HL-60/S4 (cell line): ENCODE measurements around the gene BHLHE40.

Source experiments
- in situ Hi-C: fragments of 300-500 bp; cut with MboI; formaldehyde crosslinking; loops from 2 replicates; pipeline ENCODE4 v1.14.3; 2022; ENCODE audit warnings: low sequenced_read_pairs

Gene BHLHE40

DNA sequence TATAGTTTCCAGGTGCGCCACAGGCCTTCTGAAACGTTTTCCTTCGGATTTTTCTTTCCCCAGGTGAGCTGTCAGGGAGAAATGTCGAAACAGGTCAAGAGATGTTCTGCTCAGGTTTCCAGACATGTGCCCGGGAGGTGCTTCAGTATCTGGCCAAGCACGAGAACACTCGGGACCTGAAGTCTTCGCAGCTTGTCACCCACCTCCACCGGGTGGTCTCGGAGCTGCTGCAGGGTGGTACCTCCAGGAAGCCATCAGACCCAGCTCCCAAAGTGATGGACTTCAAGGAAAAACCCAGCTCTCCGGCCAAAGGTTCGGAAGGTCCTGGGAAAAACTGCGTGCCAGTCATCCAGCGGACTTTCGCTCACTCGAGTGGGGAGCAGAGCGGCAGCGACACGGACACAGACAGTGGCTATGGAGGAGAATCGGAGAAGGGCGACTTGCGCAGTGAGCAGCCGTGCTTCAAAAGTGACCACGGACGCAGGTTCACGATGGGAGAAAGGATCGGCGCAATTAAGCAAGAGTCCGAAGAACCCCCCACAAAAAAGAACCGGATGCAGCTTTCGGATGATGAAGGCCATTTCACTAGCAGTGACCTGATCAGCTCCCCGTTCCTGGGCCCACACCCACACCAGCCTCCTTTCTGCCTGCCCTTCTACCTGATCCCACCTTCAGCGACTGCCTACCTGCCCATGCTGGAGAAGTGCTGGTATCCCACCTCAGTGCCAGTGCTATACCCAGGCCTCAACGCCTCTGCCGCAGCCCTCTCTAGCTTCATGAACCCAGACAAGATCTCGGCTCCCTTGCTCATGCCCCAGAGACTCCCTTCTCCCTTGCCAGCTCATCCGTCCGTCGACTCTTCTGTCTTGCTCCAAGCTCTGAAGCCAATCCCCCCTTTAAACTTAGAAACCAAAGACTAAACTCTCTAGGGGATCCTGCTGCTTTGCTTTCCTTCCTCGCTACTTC is 3.8 kb downstream of the BHLHE40 start:
- in situ Hi-C loops, result no loop called here

DNA sequence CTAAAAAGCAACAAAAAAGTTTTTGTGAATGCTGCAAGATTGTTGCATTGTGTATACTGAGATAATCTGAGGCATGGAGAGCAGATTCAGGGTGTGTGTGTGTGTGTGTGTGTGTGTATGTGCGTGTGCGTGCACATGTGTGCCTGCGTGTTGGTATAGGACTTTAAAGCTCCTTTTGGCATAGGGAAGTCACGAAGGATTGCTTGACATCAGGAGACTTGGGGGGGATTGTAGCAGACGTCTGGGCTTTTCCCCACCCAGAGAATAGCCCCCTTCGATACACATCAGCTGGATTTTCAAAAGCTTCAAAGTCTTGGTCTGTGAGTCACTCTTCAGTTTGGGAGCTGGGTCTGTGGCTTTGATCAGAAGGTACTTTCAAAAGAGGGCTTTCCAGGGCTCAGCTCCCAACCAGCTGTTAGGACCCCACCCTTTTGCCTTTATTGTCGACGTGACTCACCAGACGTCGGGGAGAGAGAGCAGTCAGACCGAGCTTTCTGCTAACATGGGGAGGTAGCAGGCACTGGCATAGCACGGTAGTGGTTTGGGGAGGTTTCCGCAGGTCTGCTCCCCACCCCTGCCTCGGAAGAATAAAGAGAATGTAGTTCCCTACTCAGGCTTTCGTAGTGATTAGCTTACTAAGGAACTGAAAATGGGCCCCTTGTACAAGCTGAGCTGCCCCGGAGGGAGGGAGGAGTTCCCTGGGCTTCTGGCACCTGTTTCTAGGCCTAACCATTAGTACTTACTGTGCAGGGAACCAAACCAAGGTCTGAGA is 4.7 kb downstream of the BHLHE40 start:
- in situ Hi-C loops, result no loop called here

DNA sequence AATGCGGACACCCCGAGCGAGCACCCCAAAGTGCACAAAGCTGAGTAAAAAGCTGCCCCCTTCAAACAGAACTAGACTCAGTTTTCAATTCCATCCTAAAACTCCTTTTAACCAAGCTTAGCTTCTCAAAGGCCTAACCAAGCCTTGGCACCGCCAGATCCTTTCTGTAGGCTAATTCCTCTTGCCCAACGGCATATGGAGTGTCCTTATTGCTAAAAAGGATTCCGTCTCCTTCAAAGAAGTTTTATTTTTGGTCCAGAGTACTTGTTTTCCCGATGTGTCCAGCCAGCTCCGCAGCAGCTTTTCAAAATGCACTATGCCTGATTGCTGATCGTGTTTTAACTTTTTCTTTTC is 5.3 kb downstream of the BHLHE40 start:
- in situ Hi-C loops, result no loop called here

DNA sequence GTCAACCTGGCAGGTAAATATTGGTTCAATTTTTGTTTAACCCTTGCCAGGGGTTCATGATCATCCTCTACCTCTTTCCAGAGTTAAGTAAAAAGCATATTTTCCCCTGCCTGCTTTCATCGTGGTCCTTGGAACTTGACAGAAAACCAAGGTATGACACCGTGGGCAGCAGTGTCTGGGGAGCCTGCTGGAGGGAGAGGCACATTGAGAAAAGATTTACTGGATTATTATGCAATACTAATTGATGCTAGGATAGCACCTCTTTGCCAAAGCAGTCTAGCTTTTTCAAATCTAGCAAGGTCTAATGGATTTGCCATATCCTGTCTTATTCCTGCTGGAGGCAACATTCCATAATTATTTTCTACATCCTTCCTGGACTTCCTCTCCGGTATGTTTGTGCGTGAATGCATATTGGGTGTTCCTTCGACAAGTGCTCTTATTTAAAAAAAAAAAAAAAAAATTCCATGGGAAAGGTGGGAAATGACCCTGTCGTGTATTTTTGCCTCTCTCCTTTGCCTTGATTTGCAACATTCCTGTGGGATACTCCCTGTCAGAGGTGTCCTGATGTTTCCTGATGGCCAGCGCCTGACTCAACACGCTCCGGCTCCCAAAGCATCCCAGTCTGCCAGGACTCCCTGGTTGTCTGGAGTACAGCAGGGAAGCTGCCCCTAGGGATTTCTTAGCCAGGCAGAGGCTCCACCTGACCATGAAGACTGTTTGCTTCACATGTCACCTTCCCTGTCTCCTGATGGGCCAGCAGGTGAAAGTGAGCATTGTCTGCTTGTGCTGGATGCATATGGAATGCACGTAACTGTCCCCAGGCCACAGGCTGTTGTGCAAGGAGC is 6.3 kb downstream of the BHLHE40 start:
- in situ Hi-C loops, result no loop called here

DNA sequence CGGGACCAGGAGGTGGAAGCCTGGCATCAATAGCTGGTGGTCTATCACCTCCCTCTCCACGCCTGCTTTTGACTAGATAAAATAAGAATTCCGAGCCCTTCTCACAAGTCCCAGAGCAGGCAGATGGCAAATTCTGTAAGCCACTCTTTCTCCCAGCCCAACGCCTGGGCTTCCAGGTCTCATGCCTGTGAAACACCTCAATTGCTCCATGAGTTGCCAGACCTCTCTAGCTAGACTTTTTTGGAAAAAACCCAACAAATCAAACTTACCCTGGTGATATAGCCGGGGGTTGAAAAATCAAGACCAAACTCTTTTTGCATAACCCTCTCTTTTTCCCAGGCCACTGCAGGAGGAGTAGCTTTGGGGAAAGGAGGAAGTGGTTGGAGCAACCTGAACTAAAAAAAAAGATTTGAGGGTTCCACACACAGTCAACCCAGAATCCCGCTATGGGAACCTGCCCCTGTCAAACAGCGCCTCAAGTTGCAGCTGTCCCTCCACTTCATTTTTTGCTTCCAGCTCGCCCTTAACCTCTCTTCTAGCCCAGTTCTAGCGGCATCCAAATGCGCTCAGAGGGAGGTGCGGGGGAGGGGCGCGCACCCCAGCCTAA is 7.0 kb downstream of the BHLHE40 start:
- in situ Hi-C loops, result no loop called here

DNA sequence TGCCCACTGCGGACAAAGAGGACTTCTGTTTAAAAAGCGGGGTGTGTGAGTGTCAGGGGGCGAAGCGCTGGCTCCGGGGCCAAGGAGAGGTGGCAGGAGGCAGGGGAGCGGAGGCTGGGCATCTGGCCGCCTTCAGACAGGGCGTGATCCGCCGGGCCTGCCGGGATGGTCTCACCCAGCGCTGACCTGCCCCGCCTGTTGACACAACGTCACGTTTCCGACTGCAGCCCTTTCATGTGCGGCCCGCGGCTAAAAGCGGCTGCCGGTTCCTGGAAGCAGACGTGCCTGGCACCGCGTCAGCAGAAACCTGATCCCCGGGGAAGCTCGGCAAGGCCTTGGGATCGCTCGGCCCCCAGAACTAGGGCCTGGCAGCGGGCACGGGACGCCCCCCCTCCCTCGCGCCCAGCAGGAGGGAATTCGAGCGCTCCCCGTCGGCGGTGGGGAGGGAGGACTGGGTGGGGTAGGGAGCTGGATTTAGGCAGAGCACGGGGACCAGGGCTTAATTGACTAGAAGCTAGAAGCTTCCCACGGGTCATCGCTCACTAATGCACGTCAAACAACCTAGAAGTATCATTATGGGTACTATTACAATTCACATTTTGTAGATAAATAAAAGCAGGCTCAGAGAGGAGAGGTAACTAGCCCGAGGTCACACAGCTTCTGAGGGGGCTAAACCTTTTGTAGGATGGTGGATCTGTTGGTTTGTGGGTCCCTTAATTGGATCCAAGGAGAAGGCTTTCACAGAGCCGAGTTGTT is 7.7 kb downstream of the BHLHE40 start:
- in situ Hi-C loops, result no loop called here

DNA sequence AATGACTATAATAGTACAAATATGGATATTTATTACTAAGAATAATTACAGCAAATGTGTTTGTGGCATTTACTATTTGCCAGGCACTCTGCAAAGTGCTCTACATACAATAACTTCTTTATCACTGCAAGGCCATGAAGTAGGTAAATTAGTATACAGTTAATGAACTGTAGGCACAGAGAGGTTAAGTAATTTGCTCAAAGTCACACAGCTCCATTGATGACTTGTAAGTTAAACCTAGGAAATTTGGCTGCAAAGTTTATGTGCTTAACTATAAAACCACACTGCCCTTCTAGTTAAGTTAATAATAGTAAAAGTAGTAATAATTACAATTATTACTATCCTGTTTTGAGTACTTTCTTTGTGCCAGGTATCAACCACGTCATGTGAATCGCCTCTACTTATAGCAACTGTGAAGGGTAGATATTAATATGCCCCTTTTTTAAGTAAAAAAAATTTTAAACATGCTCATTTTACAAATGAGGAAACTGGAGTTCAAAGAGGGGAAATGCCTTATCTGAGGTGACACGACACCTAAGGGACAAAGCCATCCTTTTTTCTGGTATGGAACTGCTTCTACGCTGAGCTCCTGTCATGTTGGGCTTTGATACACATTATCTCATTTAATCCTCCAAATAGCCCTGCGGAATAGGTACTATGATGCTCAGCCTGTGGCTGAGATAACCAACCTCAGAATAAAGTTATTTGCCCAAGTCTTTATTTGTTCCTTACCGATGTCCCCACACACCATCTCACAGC is 8.5 kb downstream of the BHLHE40 start:
- in situ Hi-C loops, result no loop called here

DNA sequence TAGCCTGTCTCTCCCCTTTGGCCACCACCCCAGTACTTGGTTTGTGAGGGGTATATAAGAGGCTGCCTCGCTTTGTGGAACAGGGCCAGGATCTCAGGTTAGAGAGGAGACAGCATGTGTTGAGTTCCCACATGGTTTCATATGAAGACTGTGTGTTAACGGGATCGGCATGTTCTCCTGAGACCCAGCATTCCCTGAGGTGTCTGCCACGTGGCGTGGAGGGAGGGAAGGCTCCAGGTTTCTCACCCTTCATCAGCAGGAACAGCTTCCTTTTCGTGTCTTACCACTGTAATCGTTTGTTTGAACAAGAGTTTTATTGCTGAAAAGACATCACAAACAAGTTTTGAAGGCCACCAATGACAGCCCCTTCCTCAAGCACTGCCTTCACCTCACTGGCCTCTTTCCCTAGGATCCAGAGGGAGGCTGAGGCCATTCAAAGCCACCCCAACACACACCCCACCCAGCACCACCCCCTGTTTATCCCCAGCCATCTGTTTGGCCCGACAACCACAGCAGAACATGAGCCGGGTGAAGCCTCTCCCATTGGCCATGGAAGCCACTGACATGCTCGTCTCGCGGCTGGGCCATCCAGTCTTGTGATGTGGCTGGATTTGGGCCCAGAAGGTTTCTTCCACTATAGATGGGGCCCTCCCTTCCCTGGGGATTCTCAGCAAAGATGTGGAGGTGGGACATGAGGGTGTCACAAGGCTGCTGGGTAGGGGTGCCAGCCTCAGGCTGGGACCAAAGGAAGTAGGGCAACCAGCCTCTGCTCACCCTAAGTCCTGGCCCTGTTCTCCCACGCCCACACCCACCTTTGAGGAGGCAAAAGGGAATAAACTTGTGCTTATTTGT is 10.0 kb downstream of the BHLHE40 start:
- in situ Hi-C loops, result no loop called here

DNA sequence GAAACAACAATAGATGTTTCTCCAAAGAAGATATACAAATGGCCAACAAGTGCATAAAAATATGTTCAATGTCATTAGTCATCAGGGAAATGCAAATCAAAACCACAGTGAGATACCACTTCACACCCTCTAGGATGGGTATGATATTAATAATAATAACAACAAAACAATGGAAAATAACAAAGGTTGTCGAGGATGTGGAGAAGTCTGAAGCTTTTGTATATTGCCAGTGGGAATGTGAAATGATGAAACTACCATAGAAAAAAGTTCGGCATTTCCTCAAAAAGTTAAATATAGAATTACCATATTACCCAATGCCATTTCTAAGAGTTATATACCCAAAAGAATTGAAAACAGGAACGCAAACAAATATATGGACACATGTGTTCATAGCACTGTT is 10.8 kb downstream of the BHLHE40 start:
- in situ Hi-C loops, result no loop called here

DNA sequence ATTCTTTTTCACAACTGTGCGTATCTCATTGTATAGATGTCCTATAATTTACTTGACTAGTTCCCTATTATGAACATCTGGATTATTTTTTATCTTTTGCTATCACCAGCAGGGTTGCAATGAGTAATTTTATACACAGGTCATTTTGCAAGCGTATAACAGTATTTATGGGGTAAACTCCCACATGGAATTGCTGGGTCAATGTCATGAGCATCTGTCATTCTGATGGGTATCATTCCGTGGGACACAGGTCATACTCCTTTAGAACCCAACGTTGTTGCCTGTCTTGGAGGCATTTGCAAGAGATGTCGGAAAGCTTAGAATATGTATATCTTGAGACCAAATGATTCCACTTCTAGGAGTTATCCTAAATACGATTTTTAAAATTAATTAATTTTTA is 12.9 kb downstream of the BHLHE40 start:
- in situ Hi-C loops, result no loop called here

DNA sequence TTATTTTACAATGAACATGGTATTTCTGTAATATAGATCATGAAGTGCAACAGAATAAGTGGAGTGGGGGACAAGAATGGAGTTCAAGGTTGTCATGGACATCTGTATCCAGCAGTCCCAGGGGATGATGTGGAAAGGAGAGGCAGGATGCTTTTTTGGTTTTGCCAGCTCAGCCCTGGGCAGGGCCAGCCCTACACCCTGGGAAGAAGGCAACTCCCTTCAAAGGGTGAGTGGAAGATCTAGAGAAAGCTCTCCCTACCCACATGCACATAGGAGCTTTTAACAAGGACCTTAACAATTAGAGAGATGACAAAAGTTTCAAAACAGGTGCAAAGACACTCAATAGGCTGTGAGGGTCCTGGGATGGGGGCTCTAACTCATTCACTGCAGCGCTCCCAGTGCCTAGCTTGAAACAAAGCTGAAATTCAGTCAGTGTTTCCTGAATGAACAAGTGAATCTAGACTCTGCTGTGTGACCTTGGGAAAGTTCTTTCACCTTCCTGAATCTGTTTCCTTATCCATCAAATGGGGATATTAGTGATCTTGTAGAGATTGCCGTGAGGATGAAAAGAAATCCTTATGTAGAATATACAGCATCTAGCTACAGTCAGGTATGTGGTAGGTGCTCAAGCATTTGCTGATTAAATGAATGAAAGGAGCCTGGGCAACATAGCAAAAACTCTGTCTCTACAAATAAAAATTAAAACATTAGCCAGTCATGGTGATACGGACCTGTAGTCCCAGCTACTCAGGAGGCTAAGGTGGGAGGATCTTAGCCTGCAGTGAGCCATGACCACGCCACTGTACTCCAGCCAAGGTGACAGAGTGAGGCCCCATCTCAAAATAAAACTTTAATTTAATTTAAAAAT is 14.3 kb downstream of the BHLHE40 start:
- in situ Hi-C loops, result no loop called here

DNA sequence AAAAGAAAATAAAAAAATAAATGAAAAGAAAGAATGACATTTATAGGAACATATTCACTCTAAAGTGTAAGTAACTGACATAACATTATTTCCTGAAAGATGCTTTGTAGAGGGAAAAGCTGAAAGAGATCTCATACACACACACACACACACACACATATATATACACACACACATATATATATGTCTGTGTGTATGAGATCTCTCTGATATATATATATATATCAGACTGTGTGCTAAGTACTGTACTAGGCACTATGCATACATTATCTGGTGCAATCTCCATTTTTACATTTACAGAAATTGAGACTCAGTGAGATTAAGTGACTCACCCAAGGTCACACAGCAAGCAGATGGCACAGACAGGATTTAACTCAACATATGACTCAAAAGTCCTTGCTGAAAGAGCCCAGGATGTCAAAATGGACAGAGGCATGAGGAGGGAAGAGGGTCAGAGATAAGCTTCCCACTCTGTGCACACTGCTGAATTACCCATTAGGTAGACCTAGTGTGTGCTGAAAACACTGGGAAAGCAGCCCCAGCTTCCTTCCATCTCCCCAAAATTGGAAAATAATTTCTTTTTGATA is 15.0 kb downstream of the BHLHE40 start:
- in situ Hi-C loops, result no loop called here

DNA sequence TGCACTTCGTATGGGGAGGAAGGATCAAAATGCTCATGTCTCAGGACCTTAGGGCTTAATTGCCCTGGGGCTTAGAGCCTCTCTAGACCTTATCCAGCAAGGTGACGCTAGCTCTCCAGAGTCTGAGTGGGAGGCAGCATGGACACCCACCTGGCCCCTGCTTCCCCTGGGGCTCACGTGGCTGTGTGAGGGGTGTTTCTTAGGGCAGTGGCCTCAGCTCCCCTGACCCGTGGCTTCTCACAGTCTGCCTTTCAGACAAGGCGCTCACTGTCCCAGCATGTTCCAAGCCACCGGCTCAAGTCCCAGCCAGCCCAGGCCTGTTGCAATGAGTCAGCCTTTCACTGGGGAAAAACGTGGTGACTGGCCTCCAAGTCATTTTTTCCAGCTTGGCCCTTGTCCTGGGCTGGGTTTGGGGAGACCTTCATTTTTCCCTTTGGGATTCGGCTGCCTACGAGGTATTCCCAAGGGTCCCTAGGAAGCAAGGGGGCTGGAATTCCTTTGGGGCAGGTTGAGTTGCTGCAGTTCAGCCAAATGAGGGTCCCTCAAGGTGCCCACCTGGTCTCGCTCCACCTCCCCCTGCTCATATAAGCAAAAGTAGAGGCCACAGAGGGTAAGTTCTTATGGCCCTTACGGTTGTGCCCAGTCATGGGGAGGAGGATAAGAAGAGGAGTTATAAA is 15.7 kb downstream of the BHLHE40 start:
- in situ Hi-C loops, result no loop called here

DNA sequence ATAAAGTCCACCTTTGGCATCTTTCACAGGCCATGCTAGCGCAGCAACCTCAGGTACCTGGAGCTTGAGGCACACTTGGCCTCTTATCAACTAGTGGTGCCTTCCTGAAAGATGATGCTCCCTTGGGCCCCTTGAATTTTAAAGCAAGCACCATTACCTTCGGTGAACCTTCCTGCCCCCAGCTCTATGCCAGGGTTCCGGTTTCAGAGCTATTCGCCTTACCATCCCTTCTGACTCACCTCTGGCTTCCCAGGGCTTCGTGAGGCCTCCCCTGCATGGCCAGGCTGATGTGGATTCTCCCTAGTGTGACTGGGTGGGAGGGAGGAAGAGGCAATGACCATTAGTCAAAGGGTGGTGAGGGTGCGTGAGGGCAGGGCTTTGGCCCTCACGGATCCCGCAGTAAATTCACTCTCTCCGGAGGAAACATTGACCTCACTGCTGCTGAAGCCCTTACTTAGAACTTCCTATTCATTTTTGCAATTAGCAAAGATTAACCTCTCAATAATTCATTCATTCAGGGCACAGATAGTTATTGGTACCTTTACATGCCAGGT is 16.3 kb downstream of the BHLHE40 start:
- in situ Hi-C loops, result no loop called here

DNA sequence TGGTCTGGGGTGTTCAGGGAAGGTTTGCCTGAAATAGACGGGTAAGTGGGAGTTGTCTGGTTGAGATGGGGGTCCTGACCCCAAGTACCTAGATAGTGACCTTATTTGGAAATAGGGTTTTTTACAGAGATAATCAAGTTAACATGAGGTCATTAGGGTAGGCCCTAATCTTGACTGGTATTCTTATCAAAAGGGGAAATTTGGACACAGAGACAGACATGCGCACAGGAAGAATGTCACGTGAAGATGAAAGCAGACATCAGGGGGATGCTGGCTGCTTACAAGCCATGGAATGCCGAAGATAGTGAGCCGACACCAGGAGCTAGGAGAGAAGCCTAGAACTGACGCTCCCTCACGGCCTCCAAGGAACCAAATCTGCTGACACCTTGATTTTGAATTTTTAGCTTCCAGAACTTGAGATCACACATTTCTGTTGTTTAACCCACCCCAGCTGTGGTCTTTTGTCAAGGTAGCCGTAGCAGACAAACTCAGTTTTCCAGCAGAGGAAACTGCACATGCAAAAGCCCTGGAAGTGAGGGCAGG is 17.1 kb downstream of the BHLHE40 start:
- in situ Hi-C loops, result no loop called here

DNA sequence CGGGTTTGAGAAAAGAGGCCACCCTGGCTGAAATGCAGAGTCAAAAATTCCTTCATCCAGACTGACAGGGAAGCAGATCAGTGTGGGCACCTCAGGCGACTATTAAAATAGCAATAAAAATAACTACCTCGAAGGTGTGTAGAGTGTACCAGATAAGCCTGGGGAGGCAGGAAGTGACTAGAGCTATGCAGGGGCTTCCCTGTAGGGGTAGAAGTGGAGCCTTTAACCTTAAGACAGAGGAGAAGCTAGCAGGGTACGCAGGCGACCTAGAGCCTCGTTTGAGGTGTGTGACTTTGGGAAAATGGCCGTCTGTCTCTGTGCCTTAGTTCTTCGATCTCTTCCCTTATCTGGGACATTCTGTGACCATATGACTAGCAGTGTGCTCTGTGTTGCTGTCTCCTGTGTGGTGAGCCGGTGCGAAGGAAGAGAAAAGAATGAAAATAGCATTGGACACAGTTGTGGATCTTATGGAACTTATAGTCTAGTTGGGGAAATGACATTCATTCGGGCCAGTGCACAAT is 17.6 kb downstream of the BHLHE40 start:
- in situ Hi-C loops, result no loop called here
